GM23338 (cell line): Measurements from ENCODE around the gene SPON2. TPM values are rescaled to one million over a fixed set of nuclear protein-coding genes. Genes with fewer than 3 reads are reported as not detected.

Experiments
- ATAC-seq: fragments of 200-7000 bp; cut with Tn5 transposase; 3 replicates; pipeline ENCODE4 v1.9.1; 2020
- DNase-seq: peaks from one replicate; pipeline ENCODE4 v3.0.0-alpha.2; 2015; ENCODE audit warnings: low spot score
- H2AFZ ChIP-seq: fragments of 200-600 bp; sonication (generic); 2 replicates; pipeline ENCODE4 v1.8.0; 2016; ENCODE audit warnings: antibody characterized with exemption, mild to moderate bottlenecking, moderate library complexity
- H3F3A ChIP-seq: fragments of 200-600 bp; sonication (generic); replicated peaks from 2 replicates; pipeline ENCODE4 v1.8.0; 2017; ENCODE audit warnings: antibody characterized with exemption, mixed run types, low read depth
- H3K27ac ChIP-seq: fragments of 200-600 bp; sonication (generic); 2 replicates; pipeline ENCODE4 v1.6.1; 2016; ENCODE audit warnings: low read depth
- H3K27me3 ChIP-seq: fragments of 200-600 bp; sonication (generic); 2 replicates; pipeline ENCODE4 v1.8.0; 2016; ENCODE audit warnings: mild to moderate bottlenecking, mixed run types, moderate library complexity; ENCODE audit not compliant: insufficient read depth
- H3K36me3 ChIP-seq: fragments of 200-600 bp; sonication (generic); 2 replicates; pipeline ENCODE4 v1.8.0; 2016; ENCODE audit warnings: mild to moderate bottlenecking; ENCODE audit not compliant: insufficient read depth
- H3K4me1 ChIP-seq: fragments of 200-600 bp; sonication (generic); 2 replicates; pipeline ENCODE4 v1.8.0; 2016; ENCODE audit warnings: mild to moderate bottlenecking, moderate library complexity; ENCODE audit not compliant: insufficient read depth
- H3K4me2 ChIP-seq: fragments of 200-600 bp; sonication (generic); 2 replicates; pipeline ENCODE4 v1.7.1; 2017; ENCODE audit warnings: mixed run types
- H3K4me3 ChIP-seq: fragments of 200-600 bp; sonication (generic); 2 replicates; pipeline ENCODE4 v1.6.1; 2016; ENCODE audit warnings: mixed run types
- H3K79me2 ChIP-seq: fragments of 200-600 bp; sonication (generic); replicated peaks from 2 replicates; pipeline ENCODE4 v1.8.0; 2017; ENCODE audit warnings: mild to moderate bottlenecking; ENCODE audit not compliant: insufficient read depth
- H3K9me2 ChIP-seq: fragments of 200-600 bp; sonication (generic); 2 replicates; pipeline ENCODE4 v1.8.0; 2017; ENCODE audit not compliant: insufficient read depth
- H4K20me1 ChIP-seq: fragments of 200-600 bp; sonication (generic); replicated peaks from 2 replicates; pipeline ENCODE4 v1.8.0; 2017; ENCODE audit warnings: mild to moderate bottlenecking; ENCODE audit not compliant: insufficient read depth
- H3K27ac Mint-ChIP-seq: 2 replicates; pipeline ENCODE4 v1.8.0; 2020; ENCODE audit warnings: inconsistent platforms, mild to moderate bottlenecking, moderate library complexity, mixed read lengths
- H3K27me3 Mint-ChIP-seq: 3 replicates; pipeline ENCODE4 v1.8.0; 2022; ENCODE audit warnings: low read depth, mild to moderate bottlenecking, moderate library complexity, mixed read lengths, inconsistent platforms; ENCODE audit not compliant: insufficient read depth, poor library complexity
- H3K36me3 Mint-ChIP-seq: 3 replicates; pipeline ENCODE4 v1.8.0; 2021; ENCODE audit warnings: low read depth, mild to moderate bottlenecking, inconsistent platforms, moderate library complexity, mixed read lengths
- H3K4me1 Mint-ChIP-seq: 3 replicates; pipeline ENCODE4 v1.8.0; 2020; ENCODE audit warnings: mild to moderate bottlenecking, inconsistent platforms, mixed read lengths
- H3K4me3 Mint-ChIP-seq: 3 replicates; pipeline ENCODE4 v1.8.0; 2021; ENCODE audit warnings: moderate library complexity, mild to moderate bottlenecking, inconsistent platforms, mixed read lengths
- H3K9me3 Mint-ChIP-seq: 3 replicates; pipeline ENCODE4 v1.8.0; 2020; ENCODE audit warnings: moderate library complexity, mild to moderate bottlenecking, inconsistent platforms, mixed read lengths
- EZH2 ChIP-seq: fragments of 200-600 bp; sonication (generic); IDR thresholded peaks from one replicate; pipeline ENCODE4 v1.8.0; 2017; ENCODE audit warnings: antibody characterized with exemption, mild to moderate bottlenecking, low read depth; ENCODE audit not compliant: unreplicated experiment
- JUNB ChIP-seq: IDR thresholded peaks from one replicate; pipeline ENCODE4 v1.6.1; 2016; ENCODE audit warnings: antibody characterized with exemption; ENCODE audit not compliant: unreplicated experiment
- ZNF331 ChIP-seq: fragments of 250-450 bp; sonication (Bioruptor Pico); IDR thresholded peaks from 2 replicates; pipeline ENCODE4 v1.5.0; 2020; ENCODE audit warnings: low read depth, mild to moderate bottlenecking, moderate library complexity
- polyA plus RNA-seq: library from polyadenylated mRNA; unstranded; fragments of >200 nt; fragmentation: Nextera tagmentation; extraction: Ambion mirVana; gene quantifications from 2 replicates; pipeline ENCODE4 v1.2.1, GENCODE V29; 2016
- total RNA-seq: library from RNA; depleted of rRNA; stranded (reverse); fragments of >200 nt; shearing (Covaris generic); gene quantifications from 2 replicates; pipeline ENCODE4 v1.2.3, GENCODE V29; 2014
- TF ChIP-seq, protein P1 (sequence below): fragments of 250-450 bp; sonication (Bioruptor Pico); IDR thresholded peaks from 2 replicates; pipeline ENCODE4 v1.5.0; 2020; ENCODE audit warnings: mild to moderate bottlenecking, moderate library complexity

The SPON2 gene
- total and polyA plus RNA-seq, 2 experiments from 2014 or later: 2.1 to 2.4 TPM

DNA sequence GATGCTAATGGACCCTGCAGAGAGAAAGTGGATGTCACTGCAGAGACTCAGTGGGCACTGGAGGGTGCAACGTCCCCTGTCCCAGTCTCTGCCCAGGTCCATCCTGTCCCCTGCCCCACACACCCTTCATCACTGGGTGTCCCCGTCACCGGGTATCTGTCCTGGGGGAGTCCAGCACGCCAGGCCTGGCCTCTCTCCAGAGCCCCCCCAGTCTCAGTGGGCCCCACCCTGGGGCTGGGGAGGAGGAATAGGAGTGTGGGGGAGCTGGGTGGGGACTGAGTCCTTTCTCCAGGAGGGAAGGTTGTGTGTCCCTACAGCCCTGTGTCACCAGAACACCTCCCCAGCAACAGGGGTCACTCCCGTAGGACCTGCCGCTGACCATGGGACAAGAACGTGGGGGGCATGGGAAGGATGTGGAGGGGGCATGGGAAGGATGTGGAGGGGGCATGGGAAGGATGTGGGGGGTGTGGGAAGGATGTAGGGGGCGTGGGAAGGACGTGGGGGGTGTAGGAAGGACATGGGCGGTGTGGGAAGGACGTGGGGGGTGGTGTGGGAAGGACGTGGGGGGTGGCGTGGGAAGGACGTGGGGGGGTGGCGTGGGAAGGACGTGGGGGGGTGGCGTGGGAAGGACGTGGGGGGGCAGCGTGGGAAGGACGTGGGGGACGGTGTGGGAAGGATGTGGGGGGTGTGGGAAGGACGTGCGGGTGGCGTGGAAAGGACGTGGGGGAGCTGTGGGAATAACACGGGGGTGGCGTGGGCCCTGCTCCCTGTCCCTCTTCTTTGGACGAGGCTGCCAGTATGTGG, 21.0 kb upstream of the SPON2 start (continued):
- TF ChIP-seq, protein P1, sequence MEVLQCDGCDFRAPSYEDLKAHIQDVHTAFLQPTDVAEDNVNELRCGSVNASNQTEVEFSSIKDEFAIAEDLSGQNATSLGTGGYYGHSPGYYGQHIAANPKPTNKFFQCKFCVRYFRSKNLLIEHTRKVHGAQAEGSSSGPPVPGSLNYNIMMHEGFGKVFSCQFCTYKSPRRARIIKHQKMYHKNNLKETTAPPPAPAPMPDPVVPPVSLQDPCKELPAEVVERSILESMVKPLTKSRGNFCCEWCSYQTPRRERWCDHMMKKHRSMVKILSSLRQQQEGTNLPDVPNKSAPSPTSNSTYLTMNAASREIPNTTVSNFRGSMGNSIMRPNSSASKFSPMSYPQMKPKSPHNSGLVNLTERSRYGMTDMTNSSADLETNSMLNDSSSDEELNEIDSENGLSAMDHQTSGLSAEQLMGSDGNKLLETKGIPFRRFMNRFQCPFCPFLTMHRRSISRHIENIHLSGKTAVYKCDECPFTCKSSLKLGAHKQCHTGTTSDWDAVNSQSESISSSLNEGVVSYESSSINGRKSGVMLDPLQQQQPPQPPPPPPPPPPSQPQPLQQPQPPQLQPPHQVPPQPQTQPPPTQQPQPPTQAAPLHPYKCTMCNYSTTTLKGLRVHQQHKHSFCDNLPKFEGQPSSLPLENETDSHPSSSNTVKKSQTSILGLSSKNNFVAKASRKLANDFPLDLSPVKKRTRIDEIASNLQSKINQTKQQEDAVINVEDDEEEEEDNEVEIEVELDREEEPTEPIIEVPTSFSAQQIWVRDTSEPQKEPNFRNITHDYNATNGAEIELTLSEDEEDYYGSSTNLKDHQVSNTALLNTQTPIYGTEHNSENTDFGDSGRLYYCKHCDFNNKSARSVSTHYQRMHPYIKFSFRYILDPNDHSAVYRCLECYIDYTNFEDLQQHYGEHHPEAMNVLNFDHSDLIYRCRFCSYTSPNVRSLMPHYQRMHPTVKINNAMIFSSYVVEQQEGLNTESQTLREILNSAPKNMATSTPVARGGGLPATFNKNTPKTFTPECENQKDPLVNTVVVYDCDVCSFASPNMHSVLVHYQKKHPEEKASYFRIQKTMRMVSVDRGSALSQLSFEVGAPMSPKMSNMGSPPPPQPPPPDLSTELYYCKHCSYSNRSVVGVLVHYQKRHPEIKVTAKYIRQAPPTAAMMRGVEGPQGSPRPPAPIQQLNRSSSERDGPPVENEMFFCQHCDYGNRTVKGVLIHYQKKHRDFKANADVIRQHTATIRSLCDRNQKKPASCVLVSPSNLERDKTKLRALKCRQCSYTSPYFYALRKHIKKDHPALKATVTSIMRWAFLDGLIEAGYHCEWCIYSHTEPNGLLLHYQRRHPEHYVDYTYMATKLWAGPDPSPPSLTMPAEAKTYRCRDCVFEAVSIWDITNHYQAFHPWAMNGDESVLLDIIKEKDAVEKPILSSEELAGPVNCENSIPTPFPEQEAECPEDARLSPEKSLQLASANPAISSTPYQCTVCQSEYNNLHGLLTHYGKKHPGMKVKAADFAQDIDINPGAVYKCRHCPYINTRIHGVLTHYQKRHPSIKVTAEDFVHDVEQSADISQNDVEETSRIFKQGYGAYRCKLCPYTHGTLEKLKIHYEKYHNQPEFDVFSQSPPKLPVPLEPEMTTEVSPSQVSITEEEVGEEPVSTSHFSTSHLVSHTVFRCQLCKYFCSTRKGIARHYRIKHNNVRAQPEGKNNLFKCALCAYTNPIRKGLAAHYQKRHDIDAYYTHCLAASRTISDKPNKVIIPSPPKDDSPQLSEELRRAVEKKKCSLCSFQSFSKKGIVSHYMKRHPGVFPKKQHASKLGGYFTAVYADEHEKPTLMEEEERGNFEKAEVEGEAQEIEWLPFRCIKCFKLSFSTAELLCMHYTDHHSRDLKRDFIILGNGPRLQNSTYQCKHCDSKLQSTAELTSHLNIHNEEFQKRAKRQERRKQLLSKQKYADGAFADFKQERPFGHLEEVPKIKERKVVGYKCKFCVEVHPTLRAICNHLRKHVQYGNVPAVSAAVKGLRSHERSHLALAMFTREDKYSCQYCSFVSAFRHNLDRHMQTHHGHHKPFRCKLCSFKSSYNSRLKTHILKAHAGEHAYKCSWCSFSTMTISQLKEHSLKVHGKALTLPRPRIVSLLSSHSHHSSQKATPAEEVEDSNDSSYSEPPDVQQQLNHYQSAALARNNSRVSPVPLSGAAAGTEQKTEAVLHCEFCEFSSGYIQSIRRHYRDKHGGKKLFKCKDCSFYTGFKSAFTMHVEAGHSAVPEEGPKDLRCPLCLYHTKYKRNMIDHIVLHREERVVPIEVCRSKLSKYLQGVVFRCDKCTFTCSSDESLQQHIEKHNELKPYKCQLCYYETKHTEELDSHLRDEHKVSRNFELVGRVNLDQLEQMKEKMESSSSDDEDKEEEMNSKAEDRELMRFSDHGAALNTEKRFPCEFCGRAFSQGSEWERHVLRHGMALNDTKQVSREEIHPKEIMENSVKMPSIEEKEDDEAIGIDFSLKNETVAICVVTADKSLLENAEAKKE (CRISPR knock-in tag): no peak

DNA sequence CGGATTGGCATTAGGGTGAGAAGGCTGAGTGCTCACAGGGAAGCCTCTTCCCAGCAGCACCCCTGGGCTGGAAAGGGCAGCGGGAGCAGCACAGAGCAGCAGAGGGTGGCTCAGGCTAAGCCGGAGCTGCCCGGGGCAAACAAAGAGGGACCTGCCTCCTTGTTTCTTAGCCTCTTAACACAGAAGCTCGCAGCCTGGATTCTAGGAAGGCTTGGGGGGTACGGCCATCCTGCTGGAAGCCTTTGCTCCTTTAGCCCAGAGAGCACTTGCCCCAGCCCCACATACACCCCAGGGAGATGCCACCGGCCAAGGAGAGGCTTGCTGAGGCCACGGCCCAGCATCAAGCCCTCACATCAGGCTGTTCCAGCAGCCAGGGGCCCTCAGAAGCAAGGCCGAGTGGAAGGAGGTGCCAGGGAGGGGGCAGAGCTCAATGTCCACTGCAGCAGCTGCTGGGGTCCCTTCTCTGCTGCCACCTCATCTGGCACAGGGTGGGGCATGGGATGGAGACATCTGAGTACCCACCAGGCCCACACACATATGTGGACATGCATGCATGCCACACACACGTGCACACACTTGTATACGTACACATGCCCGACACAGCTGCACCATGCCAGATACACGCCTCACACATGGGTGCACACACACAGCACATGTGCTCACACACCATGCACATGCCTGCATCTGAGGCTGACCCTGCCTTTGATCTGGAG, 20.3 kb upstream of the SPON2 start:
- H3K4me3 Mint-ChIP-seq: no peak overlapping the region
- H3K4me1 Mint-ChIP-seq: no peaks in the 10 kb centered on the region
- no peaks in the 10 kb centered on the region for H3K36me3 Mint-ChIP-seq
- H2AFZ ChIP-seq: no peak overlapping the region
- H3K9me2 ChIP-seq: no peaks in the 10 kb centered on the region
- no peak for TF ChIP-seq ZNF331
- TF ChIP-seq JUNB: no peak
- no peak for TF ChIP-seq EZH2
- no peaks in the 10 kb centered on the region for H3F3A ChIP-seq
- H3K36me3 ChIP-seq: no peaks in the 10 kb centered on the region
- H3K4me3 ChIP-seq: no peak overlapping the region
- no peaks in the 10 kb centered on the region for H3K27me3 ChIP-seq
- H3K4me1 ChIP-seq: no peaks in the 10 kb centered on the region
- no peaks in the 10 kb centered on the region for H4K20me1 ChIP-seq
- H3K27ac ChIP-seq: no peak overlapping the region
- no peak overlapping the region for H3K27ac Mint-ChIP-seq
- no peaks in the 10 kb centered on the region for H3K79me2 ChIP-seq
- DNase-seq (no peak), ATAC-seq (no peak)
- H3K27me3 Mint-ChIP-seq: peaks cover 6% of the 10 kb centered on the region
- no peak overlapping the region for H3K4me2 ChIP-seq
- H3K9me3 Mint-ChIP-seq: peaks cover 2% of the 10 kb centered on the region; the same call in 1 of the 3 replicates
